Keratinocyte (primary cell): ENCODE results near the gene PAX3.

Source experiments
- CTCF ChIP-seq, 3 experiments: IDR thresholded peaks in 1 of 3; conservative IDR thresholded peaks in 1 of 3; optimal IDR thresholded peaks in 1 of 3; 2 replicates in 2 of 3; 3 replicates in 1 of 3; pipeline versions ENCODE3 to v1.5.1; 2011; ENCODE audit warnings: low read length in 3 of 3, mild to moderate bottlenecking in 3 of 3, moderate library complexity in 2 of 3, control low read depth in 1 of 3, inconsistent platforms in 1 of 3; ENCODE audit not compliant: insufficient read depth in 2 of 3; ENCODE audit errors: extremely low read depth in 1 of 3
- EZH2 ChIP-seq: IDR thresholded peaks from one replicate; pipeline ENCODE4 v1.6.1; 2012; ENCODE audit warnings: inconsistent platforms, mild to moderate bottlenecking, low read length, moderate library complexity

- TF ChIP-seq CTCF (optimal IDR thresholded peaks at IDR 0.05 in 1 of 3, IDR thresholded peaks at IDR 0.05 in 1 of 3, conservative IDR thresholded peaks at IDR 0.05 in 1 of 3; ENCODE audit: extremely low read depth in 1 of 3, insufficient read depth in 2 of 3, low read length in 3 of 3) (no peak), EZH2 (no peak)
Measured at GRCh38 chr2:222217712-222218111, 81.1 kb downstream of the PAX3 start.
